ENCODE measurements around the gene SPTBN1. TPM values are rescaled to one million over a fixed set of nuclear protein-coding genes. Genes with fewer than 3 reads are reported as not detected.

Gene SPTBN1
- total and polyA plus RNA-seq, 2 of the 13 experiments (the other 11 are each of a cell fraction or from before 2014, with no cell fraction given), result 123 to 299 TPM

DNA sequence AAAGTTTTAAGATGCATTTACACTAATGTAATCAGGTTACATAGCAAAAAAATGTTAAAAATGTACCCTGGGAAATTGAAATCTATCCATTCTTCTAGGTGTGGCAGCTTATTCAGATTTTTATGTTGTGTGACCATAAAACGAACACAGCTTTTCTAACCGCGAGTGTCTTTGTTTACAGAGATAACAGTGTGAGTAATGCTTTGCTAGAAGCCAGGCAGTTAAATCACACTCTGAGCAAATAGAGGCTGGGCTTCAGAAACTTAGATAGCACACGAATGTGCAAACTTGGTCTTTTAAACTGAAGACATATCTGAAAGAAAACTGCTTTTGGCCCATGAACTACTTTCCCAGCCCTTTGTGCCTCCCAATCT, 116.1 kb downstream of the SPTBN1 start (continued):
- TF ChIP-seq FOXA1 (IDR thresholded peaks at IDR 0.05) (peak; percentile 83), FOXA1 (CRISPR knock-in tag; IDR thresholded peaks at IDR 0.05) (peak; percentile 96), MTA3 (CRISPR knock-in tag; IDR thresholded peaks at IDR 0.05) (no peak), HNRNPK (IDR thresholded peaks at IDR 0.05; ENCODE audit: low read depth, low read length, poor library complexity, severe bottlenecking) (peak; percentile 11), ZNF292 (CRISPR knock-in tag; IDR thresholded peaks at IDR 0.05; ENCODE audit: borderline replicate concordance, low read depth) (peak; percentile 62; the same call in 1 of the 2 replicates), NRL (CRISPR knock-in tag; IDR thresholded peaks at IDR 0.05; ENCODE audit: borderline replicate concordance) (no peak), SMARCE1 (IDR thresholded peaks at IDR 0.05; ENCODE audit: borderline replicate concordance) (0 out of 2 replicates have a peak, but pooled peaks have one; percentile 29), KAT8 (CRISPR knock-in tag; IDR thresholded peaks at IDR 0.05) (peak; percentile 64), EED (CRISPR knock-in tag; IDR thresholded peaks at IDR 0.05) (no peak), ADNP (CRISPR knock-in tag; IDR thresholded peaks at IDR 0.05) (no peak), MEIS2 (CRISPR knock-in tag; IDR thresholded peaks at IDR 0.05) (0 out of 2 replicates have a peak, but pooled peaks have one; percentile 43), ARNT2 (CRISPR knock-in tag; IDR thresholded peaks at IDR 0.05; ENCODE audit: low read depth) (no peak), DMAP1 (CRISPR knock-in tag; IDR thresholded peaks at IDR 0.05) (peak; percentile 47; the same call in 1 of the 2 replicates), NKX3-1 (CRISPR knock-in tag; IDR thresholded peaks at IDR 0.05) (peak; percentile 69)
- TF ChIP-seq, protein P1, sequence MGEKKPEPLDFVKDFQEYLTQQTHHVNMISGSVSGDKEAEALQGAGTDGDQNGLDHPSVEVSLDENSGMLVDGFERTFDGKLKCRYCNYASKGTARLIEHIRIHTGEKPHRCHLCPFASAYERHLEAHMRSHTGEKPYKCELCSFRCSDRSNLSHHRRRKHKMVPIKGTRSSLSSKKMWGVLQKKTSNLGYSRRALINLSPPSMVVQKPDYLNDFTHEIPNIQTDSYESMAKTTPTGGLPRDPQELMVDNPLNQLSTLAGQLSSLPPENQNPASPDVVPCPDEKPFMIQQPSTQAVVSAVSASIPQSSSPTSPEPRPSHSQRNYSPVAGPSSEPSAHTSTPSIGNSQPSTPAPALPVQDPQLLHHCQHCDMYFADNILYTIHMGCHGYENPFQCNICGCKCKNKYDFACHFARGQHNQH (CRISPR knock-in tag; IDR thresholded peaks at IDR 0.05), result peak; percentile 85; the same call in 1 of the 2 replicates
- TF ChIP-seq, protein P2, sequence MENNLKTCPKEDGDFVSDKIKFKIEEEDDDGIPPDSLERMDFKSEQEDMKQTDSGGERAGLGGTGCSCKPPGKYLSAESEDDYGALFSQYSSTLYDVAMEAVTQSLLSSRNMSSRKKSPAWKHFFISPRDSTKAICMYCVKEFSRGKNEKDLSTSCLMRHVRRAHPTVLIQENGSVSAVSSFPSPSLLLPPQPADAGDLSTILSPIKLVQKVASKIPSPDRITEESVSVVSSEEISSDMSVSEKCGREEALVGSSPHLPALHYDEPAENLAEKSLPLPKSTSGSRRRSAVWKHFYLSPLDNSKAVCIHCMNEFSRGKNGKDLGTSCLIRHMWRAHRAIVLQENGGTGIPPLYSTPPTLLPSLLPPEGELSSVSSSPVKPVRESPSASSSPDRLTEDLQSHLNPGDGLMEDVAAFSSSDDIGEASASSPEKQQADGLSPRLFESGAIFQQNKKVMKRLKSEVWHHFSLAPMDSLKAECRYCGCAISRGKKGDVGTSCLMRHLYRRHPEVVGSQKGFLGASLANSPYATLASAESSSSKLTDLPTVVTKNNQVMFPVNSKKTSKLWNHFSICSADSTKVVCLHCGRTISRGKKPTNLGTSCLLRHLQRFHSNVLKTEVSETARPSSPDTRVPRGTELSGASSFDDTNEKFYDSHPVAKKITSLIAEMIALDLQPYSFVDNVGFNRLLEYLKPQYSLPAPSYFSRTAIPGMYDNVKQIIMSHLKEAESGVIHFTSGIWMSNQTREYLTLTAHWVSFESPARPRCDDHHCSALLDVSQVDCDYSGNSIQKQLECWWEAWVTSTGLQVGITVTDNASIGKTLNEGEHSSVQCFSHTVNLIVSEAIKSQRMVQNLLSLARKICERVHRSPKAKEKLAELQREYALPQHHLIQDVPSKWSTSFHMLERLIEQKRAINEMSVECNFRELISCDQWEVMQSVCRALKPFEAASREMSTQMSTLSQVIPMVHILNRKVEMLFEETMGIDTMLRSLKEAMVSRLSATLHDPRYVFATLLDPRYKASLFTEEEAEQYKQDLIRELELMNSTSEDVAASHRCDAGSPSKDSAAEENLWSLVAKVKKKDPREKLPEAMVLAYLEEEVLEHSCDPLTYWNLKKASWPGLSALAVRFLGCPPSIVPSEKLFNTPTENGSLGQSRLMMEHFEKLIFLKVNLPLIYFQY (CRISPR knock-in tag; IDR thresholded peaks at IDR 0.05; ENCODE audit: borderline replicate concordance), result 0 out of 2 replicates have a peak, but pooled peaks have one; percentile 35
- TF ChIP-seq, protein P3, sequence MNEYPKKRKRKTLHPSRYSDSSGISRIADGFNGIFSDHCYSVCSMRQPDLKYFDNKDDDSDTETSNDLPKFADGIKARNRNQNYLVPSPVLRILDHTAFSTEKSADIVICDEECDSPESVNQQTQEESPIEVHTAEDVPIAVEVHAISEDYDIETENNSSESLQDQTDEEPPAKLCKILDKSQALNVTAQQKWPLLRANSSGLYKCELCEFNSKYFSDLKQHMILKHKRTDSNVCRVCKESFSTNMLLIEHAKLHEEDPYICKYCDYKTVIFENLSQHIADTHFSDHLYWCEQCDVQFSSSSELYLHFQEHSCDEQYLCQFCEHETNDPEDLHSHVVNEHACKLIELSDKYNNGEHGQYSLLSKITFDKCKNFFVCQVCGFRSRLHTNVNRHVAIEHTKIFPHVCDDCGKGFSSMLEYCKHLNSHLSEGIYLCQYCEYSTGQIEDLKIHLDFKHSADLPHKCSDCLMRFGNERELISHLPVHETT (CRISPR knock-in tag; conservative IDR thresholded peaks at IDR 0.05), result no peak
- TF ChIP-seq, protein P4, sequence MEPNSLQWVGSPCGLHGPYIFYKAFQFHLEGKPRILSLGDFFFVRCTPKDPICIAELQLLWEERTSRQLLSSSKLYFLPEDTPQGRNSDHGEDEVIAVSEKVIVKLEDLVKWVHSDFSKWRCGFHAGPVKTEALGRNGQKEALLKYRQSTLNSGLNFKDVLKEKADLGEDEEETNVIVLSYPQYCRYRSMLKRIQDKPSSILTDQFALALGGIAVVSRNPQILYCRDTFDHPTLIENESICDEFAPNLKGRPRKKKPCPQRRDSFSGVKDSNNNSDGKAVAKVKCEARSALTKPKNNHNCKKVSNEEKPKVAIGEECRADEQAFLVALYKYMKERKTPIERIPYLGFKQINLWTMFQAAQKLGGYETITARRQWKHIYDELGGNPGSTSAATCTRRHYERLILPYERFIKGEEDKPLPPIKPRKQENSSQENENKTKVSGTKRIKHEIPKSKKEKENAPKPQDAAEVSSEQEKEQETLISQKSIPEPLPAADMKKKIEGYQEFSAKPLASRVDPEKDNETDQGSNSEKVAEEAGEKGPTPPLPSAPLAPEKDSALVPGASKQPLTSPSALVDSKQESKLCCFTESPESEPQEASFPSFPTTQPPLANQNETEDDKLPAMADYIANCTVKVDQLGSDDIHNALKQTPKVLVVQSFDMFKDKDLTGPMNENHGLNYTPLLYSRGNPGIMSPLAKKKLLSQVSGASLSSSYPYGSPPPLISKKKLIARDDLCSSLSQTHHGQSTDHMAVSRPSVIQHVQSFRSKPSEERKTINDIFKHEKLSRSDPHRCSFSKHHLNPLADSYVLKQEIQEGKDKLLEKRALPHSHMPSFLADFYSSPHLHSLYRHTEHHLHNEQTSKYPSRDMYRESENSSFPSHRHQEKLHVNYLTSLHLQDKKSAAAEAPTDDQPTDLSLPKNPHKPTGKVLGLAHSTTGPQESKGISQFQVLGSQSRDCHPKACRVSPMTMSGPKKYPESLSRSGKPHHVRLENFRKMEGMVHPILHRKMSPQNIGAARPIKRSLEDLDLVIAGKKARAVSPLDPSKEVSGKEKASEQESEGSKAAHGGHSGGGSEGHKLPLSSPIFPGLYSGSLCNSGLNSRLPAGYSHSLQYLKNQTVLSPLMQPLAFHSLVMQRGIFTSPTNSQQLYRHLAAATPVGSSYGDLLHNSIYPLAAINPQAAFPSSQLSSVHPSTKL (CRISPR knock-in tag; IDR thresholded peaks at IDR 0.05), result peak; percentile 96
- TF ChIP-seq, protein P5, sequence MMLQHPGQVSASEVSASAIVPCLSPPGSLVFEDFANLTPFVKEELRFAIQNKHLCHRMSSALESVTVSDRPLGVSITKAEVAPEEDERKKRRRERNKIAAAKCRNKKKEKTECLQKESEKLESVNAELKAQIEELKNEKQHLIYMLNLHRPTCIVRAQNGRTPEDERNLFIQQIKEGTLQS (CRISPR knock-in tag; IDR thresholded peaks at IDR 0.05), result peak; percentile 79
